Measurements from ENCODE around the gene CNOT6.

The CNOT6 gene

DNA sequence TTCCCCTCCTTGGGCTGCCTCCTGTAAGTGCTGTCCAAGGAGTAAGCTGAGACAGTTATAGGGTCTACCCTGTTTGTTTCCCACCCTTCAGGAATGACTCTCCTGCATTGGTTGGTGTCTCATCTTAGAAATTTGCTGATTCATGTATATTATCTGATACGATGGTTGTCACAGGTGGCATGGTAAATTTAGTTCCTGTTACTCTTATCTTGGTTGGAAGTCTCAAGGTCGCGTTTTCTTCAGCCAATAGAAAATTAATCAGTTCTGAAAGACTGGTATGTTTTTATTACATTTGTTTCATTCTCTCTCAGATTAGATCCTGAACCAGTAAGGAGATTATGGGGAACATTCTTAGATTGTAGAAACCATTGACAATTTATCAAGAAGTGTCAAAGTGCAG lies 54.4 kb downstream of the CNOT6 start:
- no peak for TF ChIP-seq CTCF (IDR thresholded peaks at IDR 0.05; ENCODE audit: low read depth, low read length)
- no peaks in the 10 kb centered on the region for H3K9me3 ChIP-seq
- peaks cover 4% of the 10 kb centered on the region; the same call in 1 of the 2 replicates for H3K4me1 ChIP-seq
- H3K36me3 ChIP-seq, result peaks cover 34% of the 10 kb centered on the region
- H3K4me3 ChIP-seq (ENCODE audit: low read depth, low read length), result no peak overlapping the region
- no peaks in the 10 kb centered on the region for H3K27me3 ChIP-seq
- DNase-seq, result no peak

GRCh38 chr5:180553530-180553929 lies 59.4 kb downstream of the CNOT6 start:
- DNase-seq, result no peak
- H3K27me3 ChIP-seq, result no peaks in the 10 kb centered on the region
- H3K4me1 ChIP-seq, result peaks cover under 1% of the 10 kb centered on the region; the same call in 1 of the 2 replicates
- no peak for TF ChIP-seq CTCF (IDR thresholded peaks at IDR 0.05; ENCODE audit: low read depth, low read length)
- peaks cover 73% of the 10 kb centered on the region for H3K36me3 ChIP-seq
- no peaks in the 10 kb centered on the region for H3K9me3 ChIP-seq
- no peak overlapping the region for H3K4me3 ChIP-seq (ENCODE audit: low read depth, low read length)

DNA sequence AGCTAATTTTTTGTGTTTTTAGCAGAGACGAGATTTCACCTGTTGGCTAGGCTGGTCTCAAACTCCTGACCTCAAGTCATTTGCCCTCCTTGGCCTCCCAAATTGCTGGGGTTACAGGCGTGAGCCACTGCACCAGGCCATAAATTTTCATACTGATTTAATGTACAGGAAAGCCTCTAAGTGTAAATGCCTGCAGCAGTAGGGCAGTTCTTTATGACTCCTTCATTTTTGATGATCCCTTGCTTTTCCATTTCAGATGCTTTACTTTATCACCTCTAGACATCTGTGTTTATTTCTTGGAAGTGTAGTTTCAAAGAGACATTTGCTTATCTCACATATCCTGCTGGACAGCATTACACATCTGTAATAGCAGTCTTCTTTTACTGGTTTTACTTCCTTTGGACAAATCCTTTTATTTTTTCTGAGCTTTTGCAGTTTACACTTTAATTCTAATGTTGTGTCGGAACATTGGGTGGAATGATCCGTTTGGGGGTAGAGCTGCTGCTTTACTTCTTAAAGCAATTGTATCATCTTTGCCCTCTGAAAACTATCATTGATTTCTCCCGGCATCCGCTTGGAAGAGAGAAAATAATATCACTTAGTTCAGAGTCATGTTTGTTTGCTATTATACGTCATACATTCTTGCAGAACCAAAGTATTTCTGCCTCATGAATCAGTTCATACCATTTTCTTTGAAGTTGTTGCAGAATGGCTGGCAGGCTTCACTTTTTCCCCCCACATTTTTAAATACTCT lies 61.2 kb downstream of the CNOT6 start:
- no peaks in the 10 kb centered on the region; the same call in 1 of the 2 replicates for H3K4me1 ChIP-seq
- DNase-seq, result no peak
- no peak for TF ChIP-seq CTCF (IDR thresholded peaks at IDR 0.05; ENCODE audit: low read depth, low read length)
- H3K36me3 ChIP-seq, result peaks cover 70% of the 10 kb centered on the region
- H3K9me3 ChIP-seq, result no peaks in the 10 kb centered on the region
- no peaks in the 10 kb centered on the region for H3K27me3 ChIP-seq
- no peak overlapping the region for H3K4me3 ChIP-seq (ENCODE audit: low read depth, low read length)

- TF ChIP-seq CTCF (IDR thresholded peaks at IDR 0.05; ENCODE audit: low read depth, low read length), result no peak
- no peak for DNase-seq
- peaks cover 63% of the 10 kb centered on the region for H3K36me3 ChIP-seq
- no peaks in the 10 kb centered on the region for H3K27me3 ChIP-seq
- H3K9me3 ChIP-seq, result no peaks in the 10 kb centered on the region
- no peak overlapping the region for H3K4me3 ChIP-seq (ENCODE audit: low read depth, low read length)
- H3K4me1 ChIP-seq, result no peaks in the 10 kb centered on the region; the same call in 1 of the 2 replicates
These were observed 63.1 kb downstream of the CNOT6 start for GRCh38 chr5:180557217-180557809.

GRCh38 chr5:180558232-180558631 lies 64.1 kb downstream of the CNOT6 start:
- no peak overlapping the region for H3K4me3 ChIP-seq (ENCODE audit: low read depth, low read length)
- no peaks in the 10 kb centered on the region; the same call in 1 of the 2 replicates for H3K4me1 ChIP-seq
- no peaks in the 10 kb centered on the region for H3K9me3 ChIP-seq
- peaks cover 56% of the 10 kb centered on the region for H3K36me3 ChIP-seq
- no peak for DNase-seq
- no peaks in the 10 kb centered on the region for H3K27me3 ChIP-seq
- no peak for TF ChIP-seq CTCF (IDR thresholded peaks at IDR 0.05; ENCODE audit: low read depth, low read length)

GRCh38 chr5:180563994-180564393 lies 69.8 kb downstream of the CNOT6 start:
- peaks cover 54% of the 10 kb centered on the region for H3K36me3 ChIP-seq
- TF ChIP-seq CTCF (IDR thresholded peaks at IDR 0.05; ENCODE audit: low read depth, low read length), result no peak
- DNase-seq, result no peak

More at GRCh38 chr5:180563994-180564393, 69.8 kb downstream of the CNOT6 start:
- H3K27me3 ChIP-seq, result no peaks in the 10 kb centered on the region
- no peaks in the 10 kb centered on the region for H3K9me3 ChIP-seq
- H3K4me3 ChIP-seq (ENCODE audit: low read depth, low read length), result no peak overlapping the region
- no peaks in the 10 kb centered on the region for H3K4me1 ChIP-seq
